Measurements from ENCODE around the gene CST9L.

Gene CST9L

DNA sequence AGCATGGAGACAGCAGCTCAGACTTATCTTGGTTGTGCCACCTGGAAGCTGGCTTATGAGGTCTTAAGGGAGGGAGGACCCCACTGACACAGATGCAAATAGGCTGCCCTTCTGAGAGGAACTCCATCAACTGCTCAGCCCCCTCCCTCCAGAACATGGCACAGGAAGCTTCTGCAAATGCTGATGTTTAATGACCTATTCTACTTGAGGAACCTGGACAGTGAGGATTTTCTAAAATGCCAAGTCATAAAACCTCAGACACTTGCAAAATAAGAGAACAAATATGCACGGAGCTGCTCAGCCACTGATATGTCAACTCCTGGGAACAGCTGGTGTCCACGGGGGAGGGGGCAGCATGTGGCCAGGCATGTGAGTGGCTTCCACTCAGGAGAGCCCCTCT, 34.0 kb upstream of the CST9L start:
- TF ChIP-seq TAF1 (IDR thresholded peaks at IDR 0.05; ENCODE audit: borderline replicate concordance, insufficient read depth, low read length): no peak
- no peak for TF ChIP-seq POLR2AphosphoS5 (IDR thresholded peaks at IDR 0.05; ENCODE audit: low read depth, low read length)
- TF ChIP-seq, protein P1, sequence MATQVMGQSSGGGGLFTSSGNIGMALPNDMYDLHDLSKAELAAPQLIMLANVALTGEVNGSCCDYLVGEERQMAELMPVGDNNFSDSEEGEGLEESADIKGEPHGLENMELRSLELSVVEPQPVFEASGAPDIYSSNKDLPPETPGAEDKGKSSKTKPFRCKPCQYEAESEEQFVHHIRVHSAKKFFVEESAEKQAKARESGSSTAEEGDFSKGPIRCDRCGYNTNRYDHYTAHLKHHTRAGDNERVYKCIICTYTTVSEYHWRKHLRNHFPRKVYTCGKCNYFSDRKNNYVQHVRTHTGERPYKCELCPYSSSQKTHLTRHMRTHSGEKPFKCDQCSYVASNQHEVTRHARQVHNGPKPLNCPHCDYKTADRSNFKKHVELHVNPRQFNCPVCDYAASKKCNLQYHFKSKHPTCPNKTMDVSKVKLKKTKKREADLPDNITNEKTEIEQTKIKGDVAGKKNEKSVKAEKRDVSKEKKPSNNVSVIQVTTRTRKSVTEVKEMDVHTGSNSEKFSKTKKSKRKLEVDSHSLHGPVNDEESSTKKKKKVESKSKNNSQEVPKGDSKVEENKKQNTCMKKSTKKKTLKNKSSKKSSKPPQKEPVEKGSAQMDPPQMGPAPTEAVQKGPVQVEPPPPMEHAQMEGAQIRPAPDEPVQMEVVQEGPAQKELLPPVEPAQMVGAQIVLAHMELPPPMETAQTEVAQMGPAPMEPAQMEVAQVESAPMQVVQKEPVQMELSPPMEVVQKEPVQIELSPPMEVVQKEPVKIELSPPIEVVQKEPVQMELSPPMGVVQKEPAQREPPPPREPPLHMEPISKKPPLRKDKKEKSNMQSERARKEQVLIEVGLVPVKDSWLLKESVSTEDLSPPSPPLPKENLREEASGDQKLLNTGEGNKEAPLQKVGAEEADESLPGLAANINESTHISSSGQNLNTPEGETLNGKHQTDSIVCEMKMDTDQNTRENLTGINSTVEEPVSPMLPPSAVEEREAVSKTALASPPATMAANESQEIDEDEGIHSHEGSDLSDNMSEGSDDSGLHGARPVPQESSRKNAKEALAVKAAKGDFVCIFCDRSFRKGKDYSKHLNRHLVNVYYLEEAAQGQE (IDR thresholded peaks at IDR 0.05; ENCODE audit: insufficient read depth in 1 of 2, low read depth in 2 of 2, low read length in 2 of 2): no peak
- TF ChIP-seq FOXP2 (optimal IDR thresholded peaks at IDR 0.05; ENCODE audit: borderline replicate concordance, extremely low read depth, extremely low read length, insufficient read depth): no peak
- TF ChIP-seq SIN3A (IDR thresholded peaks at IDR 0.05; ENCODE audit: borderline replicate concordance, insufficient read depth, low read length): no peak

DNA sequence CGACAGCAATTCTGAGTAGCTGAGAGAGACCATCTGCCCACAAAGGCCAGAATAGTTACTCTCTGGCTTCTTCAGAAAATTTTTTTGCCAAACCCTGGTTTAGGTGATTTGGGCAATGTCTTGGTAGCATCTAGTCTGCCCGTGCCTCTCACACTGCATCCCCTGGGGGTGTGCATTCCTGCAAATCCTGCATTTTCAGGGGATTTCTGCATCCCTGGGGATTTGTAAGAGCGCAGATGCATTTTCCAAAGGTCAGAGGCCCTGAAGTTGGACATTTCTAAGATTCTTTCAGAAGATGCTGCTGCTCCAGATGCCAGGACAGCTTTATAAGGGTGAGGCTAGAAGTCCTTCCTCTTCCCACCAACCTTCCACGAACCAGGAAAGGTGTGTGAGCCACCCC, 33.4 kb upstream of the CST9L start:
- TF ChIP-seq FOXP2 (optimal IDR thresholded peaks at IDR 0.05; ENCODE audit: borderline replicate concordance, extremely low read depth, extremely low read length, insufficient read depth): no peak

DNA sequence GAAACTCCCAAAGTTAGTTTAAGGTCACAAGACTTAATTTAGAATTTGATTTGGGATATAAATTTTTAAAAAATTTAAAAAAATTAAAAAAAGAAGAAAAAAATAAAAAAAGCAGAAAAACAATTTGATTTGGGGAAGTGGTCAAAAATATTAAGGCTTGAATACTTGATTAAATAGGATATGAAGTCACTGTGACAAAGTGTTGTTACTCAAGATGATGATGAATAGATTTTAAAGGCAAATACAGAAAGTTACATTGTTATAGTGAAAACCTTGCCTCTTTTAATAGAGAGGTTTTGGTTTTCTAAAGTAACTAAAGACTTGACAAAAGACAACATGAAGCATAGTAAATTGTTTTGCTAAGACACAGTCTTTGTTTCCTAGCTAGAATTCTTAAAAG, 30.2 kb upstream of the CST9L start:
- TF ChIP-seq, protein P1 (IDR thresholded peaks at IDR 0.05; ENCODE audit: insufficient read depth in 1 of 2, low read depth in 2 of 2, low read length in 2 of 2): no peak
- no peak for TF ChIP-seq POLR2AphosphoS5 (IDR thresholded peaks at IDR 0.05; ENCODE audit: low read depth, low read length)
- no peak for TF ChIP-seq FOXP2 (optimal IDR thresholded peaks at IDR 0.05; ENCODE audit: borderline replicate concordance, extremely low read depth, extremely low read length, insufficient read depth)
- no peak for TF ChIP-seq TAF1 (IDR thresholded peaks at IDR 0.05; ENCODE audit: borderline replicate concordance, insufficient read depth, low read length)
- TF ChIP-seq SIN3A (IDR thresholded peaks at IDR 0.05; ENCODE audit: borderline replicate concordance, insufficient read depth, low read length): no peak

DNA sequence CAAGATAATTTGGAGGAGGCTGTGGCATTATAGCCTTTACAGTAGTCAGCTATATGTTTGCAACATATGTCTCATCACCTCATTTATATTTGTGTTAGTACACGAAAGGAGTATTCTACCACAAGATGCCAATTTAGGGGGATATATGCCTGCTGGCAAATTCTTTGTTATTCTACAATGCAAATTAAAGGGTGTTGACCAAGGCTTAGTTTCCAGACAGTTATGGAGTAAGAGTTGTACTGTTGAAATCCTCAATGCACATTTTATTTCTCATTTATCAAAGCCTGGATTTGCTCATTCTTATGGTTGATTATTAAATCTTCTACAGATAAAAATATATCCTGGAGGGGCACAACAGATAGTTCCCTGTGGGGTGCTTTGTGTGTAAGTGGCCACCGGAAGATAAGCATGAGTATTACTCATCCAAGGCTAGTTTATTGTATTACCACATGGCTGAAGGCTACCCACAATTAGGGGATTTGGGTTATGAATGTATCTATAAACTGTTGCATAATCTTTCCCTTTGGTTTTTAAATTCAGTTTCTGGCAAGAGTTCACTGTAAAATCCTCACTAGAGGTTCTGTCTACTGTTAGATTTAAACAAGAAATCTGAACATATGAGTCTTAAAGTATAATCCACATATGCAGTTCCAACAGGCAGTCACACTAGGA, 28.4 kb upstream of the CST9L start:
- no peak for TF ChIP-seq FOXP2 (optimal IDR thresholded peaks at IDR 0.05; ENCODE audit: borderline replicate concordance, extremely low read depth, extremely low read length, insufficient read depth)
- TF ChIP-seq, protein P1 (IDR thresholded peaks at IDR 0.05; ENCODE audit: insufficient read depth in 1 of 2, low read depth in 2 of 2, low read length in 2 of 2): no peak
- no peak for TF ChIP-seq TAF1 (IDR thresholded peaks at IDR 0.05; ENCODE audit: borderline replicate concordance, insufficient read depth, low read length)
- no peak for TF ChIP-seq POLR2AphosphoS5 (IDR thresholded peaks at IDR 0.05; ENCODE audit: low read depth, low read length)
- no peak for TF ChIP-seq SIN3A (IDR thresholded peaks at IDR 0.05; ENCODE audit: borderline replicate concordance, insufficient read depth, low read length)

DNA sequence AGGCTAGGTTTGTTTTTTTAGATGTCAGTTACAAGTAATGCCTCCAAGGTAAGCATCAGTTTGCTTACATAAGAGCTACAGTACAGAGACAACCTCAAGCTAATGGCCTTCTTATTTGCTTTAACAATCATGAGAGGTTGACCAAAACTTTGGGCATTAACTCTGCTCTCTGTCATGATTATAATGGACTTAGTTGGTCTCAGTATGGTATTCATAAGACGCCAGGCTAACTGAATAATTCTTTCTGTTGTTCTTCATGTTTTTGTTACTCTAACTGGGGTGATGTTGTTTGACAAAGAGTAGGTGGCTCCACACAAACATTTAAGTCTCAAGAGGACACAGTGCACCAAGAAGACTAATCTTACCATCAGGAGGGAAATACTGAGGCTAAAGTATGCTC, 27.7 kb upstream of the CST9L start:
- TF ChIP-seq FOXP2 (optimal IDR thresholded peaks at IDR 0.05; ENCODE audit: borderline replicate concordance, extremely low read depth, extremely low read length, insufficient read depth): no peak
- no peak for TF ChIP-seq TAF1 (IDR thresholded peaks at IDR 0.05; ENCODE audit: borderline replicate concordance, insufficient read depth, low read length)
- TF ChIP-seq, protein P1 (IDR thresholded peaks at IDR 0.05; ENCODE audit: insufficient read depth in 1 of 2, low read depth in 2 of 2, low read length in 2 of 2): no peak
- no peak for TF ChIP-seq SIN3A (IDR thresholded peaks at IDR 0.05; ENCODE audit: borderline replicate concordance, insufficient read depth, low read length)
- TF ChIP-seq POLR2AphosphoS5 (IDR thresholded peaks at IDR 0.05; ENCODE audit: low read depth, low read length): no peak
